Measurements from ENCODE around the gene KRTAP26-1.

KRTAP26-1 gene

DNA sequence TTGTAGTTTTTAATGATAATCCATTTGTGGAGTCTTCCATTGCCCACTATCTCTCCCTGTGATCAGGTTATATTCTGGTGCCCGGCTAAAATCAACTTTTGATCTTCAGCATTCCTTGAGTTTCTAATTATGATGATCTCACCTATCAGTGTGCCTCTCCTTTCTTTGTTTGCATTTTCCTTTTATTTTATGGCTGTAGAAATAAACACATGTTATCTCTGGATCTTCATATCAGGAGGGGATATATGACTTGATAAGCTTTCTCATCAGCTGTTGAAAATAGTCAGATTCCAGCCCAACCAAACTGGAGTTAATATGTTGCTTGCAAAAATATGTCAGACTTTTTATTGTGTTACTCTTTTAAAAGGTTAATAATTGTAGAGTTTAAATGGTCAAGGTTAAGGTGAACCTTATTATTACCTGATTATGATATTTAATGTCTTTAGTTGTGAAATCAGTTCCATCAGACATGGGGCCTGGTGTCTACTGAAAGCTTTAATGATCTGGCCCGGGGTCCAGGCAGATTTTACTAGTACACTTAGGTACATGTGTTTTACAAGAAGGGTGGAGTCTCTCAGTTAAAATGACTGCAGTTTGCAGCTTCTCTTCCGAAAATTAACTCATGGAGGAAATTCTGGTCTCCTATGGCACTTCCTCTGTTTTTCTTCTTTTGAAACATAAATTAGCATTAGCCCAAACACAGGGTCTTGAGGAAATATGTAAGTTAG is 50.1 kb downstream of the KRTAP26-1 start:
- Histone ChIP-seq H3K36me3 (ENCODE audit: control insufficient read depth, low read depth, low read length) (no peaks in the 10 kb centered on the region), H3K9me3 (ENCODE audit: control insufficient read depth, low read depth, low read length) (no peaks in the 10 kb centered on the region), H3K4me3 (ENCODE audit: low read length) (no peak overlapping the region), H3K27me3 (ENCODE audit: control insufficient read depth, insufficient read depth, low read length) (no peaks in the 10 kb centered on the region), H3K27ac (ENCODE audit: low read length) (no peak overlapping the region), H3K9ac (ENCODE audit: low read length) (no peak overlapping the region), H3K4me1 (ENCODE audit: control insufficient read depth, low read depth, low read length) (no peaks in the 10 kb centered on the region)

All from iPS-18a (cell line).